HEK293T (cell line): ENCODE measurements around the gene UGT1A1.

ENCODE experiments used
- CTCF ChIA-PET: fragments of 350-600 bp; formaldehyde crosslinking; extraction: SDS; loops from one replicate; lab custom pipeline; 2021; ENCODE audit warnings: antibody characterized with exemption, inconsistent platforms; lab: Yijun Ruan, JAX
- POLR2A ChIA-PET: fragments of 350-600 bp; formaldehyde crosslinking; extraction: SDS; loops from one replicate; lab custom pipeline; 2020; ENCODE audit warnings: antibody characterized with exemption, inconsistent platforms; lab: Yijun Ruan, JAX
- DNase-seq: peaks from one replicate; pipeline ENCODE4 v3.0.0; 2012; ENCODE audit warnings: mixed read lengths; ENCODE audit errors: extremely low spot score
- ARNT ChIP-seq: fragments of 450-650 bp; IDR thresholded peaks from 2 replicates; pipeline ENCODE4 v1.6.1; 2017; ENCODE audit warnings: mild to moderate bottlenecking
- BHLHE40 ChIP-seq: fragments of 450-650 bp; IDR thresholded peaks from 2 replicates; pipeline ENCODE4 v1.6.1; 2016; ENCODE audit warnings: mild to moderate bottlenecking, moderate library complexity, borderline replicate concordance
- CTBP1 ChIP-seq: fragments of 450-650 bp; IDR thresholded peaks from 2 replicates; pipeline ENCODE4 v1.6.1; 2016; ENCODE audit warnings: borderline replicate concordance
- ELF4 ChIP-seq: fragments of 450-650 bp; IDR thresholded peaks from 2 replicates; pipeline ENCODE4 v1.6.1; 2017; ENCODE audit warnings: antibody characterized with exemption
- FOXA1 ChIP-seq: fragments of 450-650 bp; IDR thresholded peaks from 2 replicates; pipeline ENCODE4 v1.6.1; 2016; ENCODE audit warnings: mild to moderate bottlenecking
- FOXK2 ChIP-seq: fragments of 450-650 bp; IDR thresholded peaks from 2 replicates; pipeline ENCODE4 v1.6.1; 2016; ENCODE audit warnings: mild to moderate bottlenecking
- FOXM1 ChIP-seq: fragments of 450-650 bp; IDR thresholded peaks from 2 replicates; pipeline ENCODE4 v1.6.1; 2017; ENCODE audit warnings: mild to moderate bottlenecking, borderline replicate concordance
- HDGF ChIP-seq: fragments of 450-650 bp; IDR thresholded peaks from 2 replicates; pipeline ENCODE4 v1.6.1; 2017; ENCODE audit warnings: antibody characterized with exemption, borderline replicate concordance
- L3MBTL2 ChIP-seq: fragments of 450-650 bp; conservative IDR thresholded peaks from 2 replicates; pipeline ENCODE4 v1.6.1; 2016; ENCODE audit warnings: mild to moderate bottlenecking
- LEF1 ChIP-seq: fragments of 450-650 bp; IDR thresholded peaks from 2 replicates; pipeline ENCODE4 v1.6.1; 2017; ENCODE audit warnings: mild to moderate bottlenecking, borderline replicate concordance
- NFRKB ChIP-seq: fragments of 450-650 bp; IDR thresholded peaks from 2 replicates; pipeline ENCODE4 v1.6.1; 2016; ENCODE audit warnings: mild to moderate bottlenecking, moderate library complexity
- SP1 ChIP-seq: fragments of 450-650 bp; IDR thresholded peaks from 2 replicates; pipeline ENCODE4 v1.6.1; 2017
- SUZ12 ChIP-seq: fragments of 450-650 bp; IDR thresholded peaks from 2 replicates; pipeline ENCODE4 v1.6.1; 2016; ENCODE audit warnings: mild to moderate bottlenecking
- TARDBP ChIP-seq: fragments of 450-650 bp; IDR thresholded peaks from 2 replicates; pipeline ENCODE4 v1.6.1; 2016
- ZNF384 ChIP-seq: fragments of 450-650 bp; IDR thresholded peaks from 2 replicates; pipeline ENCODE4 v1.6.1; 2016
- TF ChIP-seq, protein P1 (sequence below): fragments of 450-650 bp; IDR thresholded peaks from 2 replicates; pipeline ENCODE4 v1.6.1; 2016

UGT1A1 gene

DNA sequence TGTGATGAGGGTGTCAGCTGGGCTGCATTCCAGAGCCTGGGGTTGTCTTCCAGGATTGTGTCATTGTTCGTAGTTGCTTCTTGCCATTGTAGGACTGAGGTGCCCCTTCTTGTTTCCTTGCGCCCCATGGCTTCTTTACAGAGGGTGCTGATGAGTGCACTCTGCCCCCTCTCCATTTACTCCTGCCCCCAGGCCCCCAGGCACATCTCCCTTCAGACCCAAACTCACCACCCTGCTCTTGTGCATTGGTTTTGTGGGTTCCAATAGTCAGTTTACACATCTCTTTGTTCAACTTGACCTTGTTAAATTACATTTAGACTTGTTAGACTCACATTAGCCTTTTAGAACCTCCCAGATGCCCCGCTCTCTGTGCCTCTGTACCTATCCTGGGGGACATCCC is 61.1 kb downstream of the UGT1A1 start:
- DNase-seq = no peak
- ChIA-PET POLR2A (no interaction called here), CTCF (no interaction called here)
- TF ChIP-seq FOXK2 (no peak), L3MBTL2 (no peak), ELF4 (no peak), NFRKB (no peak), HDGF (no peak), TARDBP (no peak)

DNA sequence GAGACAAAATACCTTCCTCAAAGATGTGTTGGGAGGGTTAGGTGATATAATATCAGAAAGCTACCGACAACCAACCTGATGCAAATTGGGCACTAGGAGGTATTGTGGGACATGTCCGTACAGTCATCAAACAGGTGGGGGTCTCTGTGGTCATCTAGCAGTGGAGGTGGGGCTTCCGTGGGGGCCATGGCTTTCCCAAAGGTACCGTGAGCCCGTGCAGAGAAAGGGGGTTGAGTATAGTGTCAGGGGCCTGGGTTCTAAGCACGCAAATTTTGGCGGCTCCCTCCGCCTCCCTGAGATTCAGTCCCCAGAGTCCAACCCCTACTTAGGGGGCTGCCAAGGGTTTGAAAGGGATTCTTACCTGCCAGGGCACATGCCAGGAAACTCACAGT is 61.6 kb downstream of the UGT1A1 start:
- TF ChIP-seq TARDBP (no peak), ELF4 (no peak), BHLHE40 (no peak), ARNT (no peak), HDGF (no peak), CTBP1 (no peak), FOXA1 (no peak), LEF1 (no peak), SUZ12 (no peak), FOXK2 (no peak), SP1 (no peak), ZNF384 (no peak), FOXM1 (no peak), NFRKB (no peak), L3MBTL2 (no peak)
- TF ChIP-seq, protein P1, sequence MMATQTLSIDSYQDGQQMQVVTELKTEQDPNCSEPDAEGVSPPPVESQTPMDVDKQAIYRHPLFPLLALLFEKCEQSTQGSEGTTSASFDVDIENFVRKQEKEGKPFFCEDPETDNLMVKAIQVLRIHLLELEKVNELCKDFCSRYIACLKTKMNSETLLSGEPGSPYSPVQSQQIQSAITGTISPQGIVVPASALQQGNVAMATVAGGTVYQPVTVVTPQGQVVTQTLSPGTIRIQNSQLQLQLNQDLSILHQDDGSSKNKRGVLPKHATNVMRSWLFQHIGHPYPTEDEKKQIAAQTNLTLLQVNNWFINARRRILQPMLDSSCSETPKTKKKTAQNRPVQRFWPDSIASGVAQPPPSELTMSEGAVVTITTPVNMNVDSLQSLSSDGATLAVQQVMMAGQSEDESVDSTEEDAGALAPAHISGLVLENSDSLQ = no peak
- DNase-seq = no peak
- ChIA-PET POLR2A (no interaction called here), CTCF (interaction anchor here (1.1 kb wide), 1 partner anchor 21 kb away, joined by 3 read pairs; no protein-coding TSS in a partner anchor)

DNA sequence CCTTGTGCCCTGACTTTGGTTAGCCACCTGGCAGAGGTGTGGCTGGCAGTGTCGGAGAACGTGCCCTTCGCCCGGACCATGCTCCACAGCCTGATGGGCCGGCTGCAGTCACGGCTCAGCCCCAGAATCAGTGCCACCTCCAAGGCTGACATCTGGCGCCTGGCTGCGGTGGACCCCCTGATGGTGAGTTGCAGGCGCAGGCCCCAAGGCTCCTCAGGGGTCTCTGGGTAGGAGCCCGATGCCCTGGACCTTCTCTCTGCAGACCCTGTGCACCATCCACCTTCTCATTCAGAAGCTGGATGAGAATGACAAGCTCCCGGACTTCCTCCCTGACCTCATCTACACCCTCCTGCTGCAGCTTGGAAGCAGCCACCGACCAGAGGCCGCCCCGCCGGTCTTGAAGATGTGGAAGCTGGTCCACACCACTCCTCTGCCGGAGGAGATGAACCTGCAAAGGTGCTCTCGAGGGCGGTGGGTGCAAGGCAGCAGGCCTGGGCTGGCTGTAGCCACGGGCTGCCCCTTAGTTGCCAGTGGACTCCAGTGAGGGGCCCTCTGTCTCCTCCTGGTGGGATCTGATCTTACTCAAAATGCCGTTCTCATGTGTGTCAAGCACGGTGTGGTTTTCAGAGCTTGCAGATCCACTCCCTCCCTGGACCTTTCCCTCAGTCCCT is 62.2 kb downstream of the UGT1A1 start:
- TF ChIP-seq ZNF384 (no peak), SP1 (no peak), CTBP1 (no peak), FOXM1 (no peak), ELF4 (no peak), FOXK2 (no peak), NFRKB (no peak), LEF1 (no peak), TARDBP (no peak), FOXA1 (no peak), SUZ12 (no peak), BHLHE40 (no peak), HDGF (no peak), ARNT (no peak), L3MBTL2 (no peak)
- TF ChIP-seq, protein P1 = no peak
- ChIA-PET CTCF (interaction anchor here (1.1 kb wide), 1 partner anchor 21 kb away, joined by 3 read pairs; no protein-coding TSS in a partner anchor), POLR2A (no interaction called here)
- DNase-seq = no peak
